Muscle layer of duodenum (tissue), 2 donors: Measurements from ENCODE around the gene YBX2.

Experiments
- H3K27ac ChIP-seq: one replicate; pipeline ENCODE4 v1.7.0; 2013; ENCODE audit warnings: mild to moderate bottlenecking, low read length
- H3K27me3 ChIP-seq: one replicate; pipeline ENCODE4 v1.7.0; 2013; ENCODE audit warnings: low read depth, mild to moderate bottlenecking, control low read depth, low read length
- H3K36me3 ChIP-seq, 2 donors: one replicate each; pipeline ENCODE4 v1.7.0; 2013; ENCODE audit warnings: low read length in 2 of 2, control low read depth in 1 of 2, mild to moderate bottlenecking in 1 of 2; ENCODE audit not compliant: insufficient read depth in 2 of 2, control insufficient read depth in 1 of 2
- H3K4me1 ChIP-seq, 2 donors: one replicate each; pipeline ENCODE4 v1.7.0; 2013; ENCODE audit warnings: low read length in 2 of 2, mild to moderate bottlenecking in 2 of 2, control low read depth in 1 of 2, moderate library complexity in 1 of 2; ENCODE audit not compliant: insufficient read depth in 2 of 2, control insufficient read depth in 1 of 2
- H3K4me3 ChIP-seq, 2 donors: one replicate each; pipeline ENCODE4 v1.7.0; 2013; ENCODE audit warnings: low read length in 2 of 2, low read depth in 1 of 2, mild to moderate bottlenecking in 1 of 2
- H3K9me3 ChIP-seq, 2 donors: one replicate each; pipeline ENCODE4 v1.7.0; 2013; ENCODE audit warnings: low read length in 2 of 2, control low read depth in 1 of 2, mild to moderate bottlenecking in 1 of 2; ENCODE audit not compliant: control insufficient read depth in 1 of 2
- donor health status: healthy.

Gene YBX2

DNA sequence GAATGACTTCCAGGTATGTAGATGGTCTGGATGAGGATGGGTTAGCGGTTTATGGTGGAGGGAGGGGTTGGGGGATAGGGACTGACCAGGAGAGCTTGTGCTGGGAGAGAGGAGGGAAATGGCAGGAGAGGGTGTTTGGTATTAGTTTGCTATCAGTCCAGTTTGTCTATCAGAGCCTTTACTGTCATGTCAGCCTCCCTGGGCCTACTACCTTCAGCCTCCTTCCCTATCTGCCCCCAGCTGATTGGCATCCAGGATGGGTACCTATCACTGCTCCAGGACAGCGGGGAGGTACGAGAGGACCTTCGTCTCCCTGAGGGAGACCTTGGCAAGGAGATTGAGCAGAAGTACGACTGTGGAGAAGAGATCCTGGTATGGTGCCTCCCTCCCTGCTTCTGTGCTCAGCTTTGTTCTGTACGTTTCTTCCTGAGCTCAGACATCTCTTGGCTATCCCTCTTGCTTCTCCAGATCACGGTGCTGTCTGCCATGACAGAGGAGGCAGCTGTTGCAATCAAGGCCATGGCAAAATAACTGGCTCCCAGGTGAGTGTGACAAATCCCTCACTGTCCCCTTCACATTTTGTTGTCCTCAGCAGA lies 16.8 kb upstream of the YBX2 start:
- Histone ChIP-seq H3K36me3 (peaks cover 40 to 55% of the 10 kb centered on the region in 2 donors), H3K4me3 (no peak overlapping the region), H3K4me1 (peaks cover 21 to 56% of the 10 kb centered on the region in 2 donors), H3K27me3 (no peaks in the 10 kb centered on the region), H3K27ac (no peak overlapping the region), H3K9me3 (no peaks in the 10 kb centered on the region)

DNA sequence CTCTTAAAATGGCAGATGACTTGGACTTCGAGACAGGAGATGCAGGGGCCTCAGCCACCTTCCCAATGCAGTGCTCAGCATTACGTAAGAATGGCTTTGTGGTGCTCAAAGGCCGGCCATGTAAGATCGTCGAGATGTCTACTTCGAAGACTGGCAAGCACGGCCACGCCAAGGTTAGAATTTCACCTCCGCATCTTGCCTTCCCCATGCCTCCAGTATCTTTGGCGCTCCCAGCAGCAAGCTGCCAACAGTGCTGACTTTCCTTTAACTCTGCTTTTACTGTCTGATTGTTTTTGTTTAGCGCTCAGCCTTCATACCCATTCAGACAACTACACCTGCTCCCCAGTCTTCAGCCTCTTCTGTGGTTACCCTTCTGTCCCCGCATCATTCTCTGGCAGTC lies 15.2 kb upstream of the YBX2 start:
- peaks cover 40 to 55% of the 10 kb centered on the region in 2 donors for H3K36me3 ChIP-seq
- H3K27ac ChIP-seq: no peak overlapping the region
- H3K4me3 ChIP-seq: peak overlapping the region; percentile 91 to 93
- H3K9me3 ChIP-seq: no peaks in the 10 kb centered on the region
- no peaks in the 10 kb centered on the region for H3K27me3 ChIP-seq
- peaks cover 14 to 50% of the 10 kb centered on the region in 2 donors for H3K4me1 ChIP-seq

DNA sequence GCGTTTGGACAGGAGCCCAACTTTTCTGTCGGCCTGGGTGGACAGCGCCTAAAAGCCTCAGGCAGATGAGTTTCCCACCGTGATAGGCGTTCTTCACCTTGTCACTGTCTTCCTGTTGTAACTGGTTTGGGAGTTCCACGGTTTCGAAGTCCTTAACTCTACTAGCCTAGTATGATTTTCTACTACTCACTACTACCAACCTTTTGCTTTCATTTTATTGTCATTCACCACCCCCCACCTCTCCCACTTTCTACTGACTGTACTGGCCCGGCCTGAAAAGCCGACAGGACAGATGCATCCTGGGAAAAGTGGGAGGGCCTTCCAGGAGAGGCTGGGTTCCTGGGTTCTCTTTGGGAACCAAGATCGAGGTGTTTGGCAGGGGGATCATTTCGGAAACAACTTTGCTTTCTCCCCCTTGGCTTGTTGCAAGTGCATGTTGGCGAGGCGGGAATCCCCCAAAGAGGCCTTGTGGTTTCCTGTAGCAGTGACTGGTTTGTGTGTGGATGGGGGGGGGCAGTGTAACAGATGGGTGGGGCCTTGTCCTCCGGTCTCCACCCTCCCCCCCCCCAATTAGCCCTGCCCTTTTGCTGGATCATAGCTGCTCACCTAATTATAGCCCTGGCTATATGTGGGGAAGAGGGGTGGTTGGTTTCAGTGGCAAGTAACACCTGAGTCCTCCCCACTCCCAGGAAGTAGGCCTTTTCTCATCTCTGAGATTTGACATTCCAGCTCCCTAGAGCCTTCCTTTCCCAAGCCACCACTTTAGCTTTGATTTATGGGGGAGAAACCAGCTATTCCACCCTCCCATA lies 14.4 kb upstream of the YBX2 start:
- Histone ChIP-seq H3K27ac (peak overlapping the region; percentile 99), H3K27me3 (no peaks in the 10 kb centered on the region)

GRCh38 chr17:7307686-7308624 lies 13.5 kb upstream of the YBX2 start:
- peaks cover 28 to 45% of the 10 kb centered on the region in 2 donors for H3K36me3 ChIP-seq
- H3K27me3 ChIP-seq: no peaks in the 10 kb centered on the region
- peak overlapping the region; percentile 91 to 93 for H3K4me3 ChIP-seq
- peak overlapping the region; percentile 99 for H3K27ac ChIP-seq
- H3K9me3 ChIP-seq: no peaks in the 10 kb centered on the region
- peaks cover 9 to 33% of the 10 kb centered on the region in 2 donors for H3K4me1 ChIP-seq

More for the DNA sequence above, 14.4 kb upstream of the YBX2 start:
- Histone ChIP-seq H3K4me3 (peak overlapping the region; percentile 91 to 93), H3K9me3 (no peaks in the 10 kb centered on the region), H3K4me1 (peaks cover 9 to 42% of the 10 kb centered on the region in 2 donors), H3K36me3 (peaks cover 35 to 54% of the 10 kb centered on the region in 2 donors)

GRCh38 chr17:7306911-7307685 lies 12.7 kb upstream of the YBX2 start, which contains the start of gene EIF5A:
Gene EIF5A, plus strand, starts transcription at chr17:7307628. Its CDS starts 2,008 bp downstream, at chr17:7309636.
- Histone ChIP-seq H3K27me3 (no peaks in the 10 kb centered on the region), H3K9me3 (no peaks in the 10 kb centered on the region), H3K36me3 (peaks cover 21 to 37% of the 10 kb centered on the region in 2 donors), H3K4me3 (peak within 1 kb of the TSS; percentile 91 to 93), H3K4me1 (peaks cover 9 to 26% of the 10 kb centered on the region in 2 donors), H3K27ac (peak within 1 kb of the TSS; percentile 99)

DNA sequence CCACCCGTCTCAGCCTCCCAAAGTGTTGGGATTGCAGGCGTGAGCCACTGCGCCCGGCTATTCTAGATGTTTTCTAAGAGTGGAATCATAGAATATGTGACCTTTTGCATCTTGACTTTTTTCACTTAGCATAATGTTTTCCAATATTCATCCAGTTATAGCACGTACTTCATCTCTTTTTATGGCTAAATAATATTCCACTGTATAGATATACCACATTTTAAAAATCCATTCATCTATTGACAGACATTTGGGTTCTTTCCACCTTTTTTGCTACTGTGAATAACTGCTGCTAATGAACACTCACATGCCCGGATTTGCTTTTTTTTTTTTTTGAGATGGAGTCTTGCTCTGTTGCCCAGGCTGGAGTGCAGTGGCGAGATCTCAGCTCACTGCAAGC lies 9.7 kb upstream of the YBX2 start:
- no peak overlapping the region for H3K4me3 ChIP-seq
- no peaks in the 10 kb centered on the region for H3K9me3 ChIP-seq
- H3K27ac ChIP-seq: no peak overlapping the region
- peaks cover 1 to 7% of the 10 kb centered on the region in 2 donors for H3K4me1 ChIP-seq
- peaks cover 0 to 7% of the 10 kb centered on the region in 2 donors for H3K36me3 ChIP-seq
- H3K27me3 ChIP-seq: no peaks in the 10 kb centered on the region

GRCh38 chr17:7296189-7296861 lies 1.9 kb upstream of the YBX2 start:
- peaks cover 4 to 49% of the 10 kb centered on the region in 2 donors for H3K4me1 ChIP-seq
- peak overlapping the region in 1 of 2 donors; percentile 19 for H3K4me3 ChIP-seq
- no peaks in the 10 kb centered on the region for H3K9me3 ChIP-seq
- no peaks in the 10 kb centered on the region for H3K36me3 ChIP-seq
- peaks cover 6% of the 10 kb centered on the region for H3K27me3 ChIP-seq
- H3K27ac ChIP-seq: no peak overlapping the region

DNA sequence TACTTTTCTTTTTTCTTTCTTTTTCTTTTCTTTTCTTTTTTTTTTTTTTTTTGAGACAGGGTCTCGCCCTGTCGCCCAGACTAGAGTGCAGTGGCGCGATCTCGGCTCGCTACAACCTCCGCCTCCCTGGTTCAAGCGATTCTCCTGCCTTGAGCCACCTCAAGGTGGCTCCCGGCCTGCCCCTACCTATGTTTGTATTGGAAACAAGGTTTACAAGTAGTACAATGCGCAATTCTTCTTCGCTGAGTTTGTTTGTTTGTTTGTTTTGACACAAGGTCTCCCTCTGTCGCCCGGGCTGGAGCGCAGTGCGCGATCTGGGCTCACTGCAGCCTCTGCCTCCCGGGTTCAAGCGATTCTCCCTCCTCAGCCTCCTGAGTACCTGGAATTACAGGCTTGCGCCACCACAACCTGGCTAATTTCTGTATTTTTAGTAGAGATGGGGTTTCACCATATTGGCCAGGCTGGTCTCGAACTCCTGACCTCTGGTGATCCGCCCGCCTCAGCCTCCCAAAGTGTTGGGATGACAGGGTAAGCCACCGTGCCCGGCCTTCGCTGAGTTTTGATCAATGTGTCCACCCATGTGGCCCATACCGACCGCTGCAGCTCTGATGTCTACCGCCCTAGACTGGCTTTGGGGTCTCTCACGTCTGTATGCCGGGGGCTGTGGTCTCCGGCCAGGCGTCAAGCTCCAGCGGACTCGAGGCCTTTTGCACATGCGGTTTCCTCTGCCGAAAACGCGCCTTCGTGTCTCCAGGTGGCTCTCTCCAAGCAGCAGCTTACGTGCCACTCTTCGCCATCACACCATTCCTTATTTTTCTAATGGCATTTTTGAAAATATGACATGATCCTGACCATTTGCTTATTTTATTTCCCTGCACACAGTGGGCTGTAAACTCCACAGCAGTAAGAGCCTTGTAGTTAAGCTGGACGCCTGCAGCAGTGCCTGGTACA lies 1.1 kb upstream of the YBX2 start:
- H3K36me3 ChIP-seq: no peaks in the 10 kb centered on the region
- peaks cover 4 to 49% of the 10 kb centered on the region in 2 donors for H3K4me1 ChIP-seq
- peaks cover 6% of the 10 kb centered on the region for H3K27me3 ChIP-seq
- no peaks in the 10 kb centered on the region for H3K9me3 ChIP-seq
- peak overlapping the region in 1 of 2 donors; percentile 49 for H3K4me3 ChIP-seq
- H3K27ac ChIP-seq: no peak overlapping the region

- H3K36me3 ChIP-seq: no peaks in the 10 kb centered on the region
- H3K27ac ChIP-seq: no peak overlapping the region
- H3K4me1 ChIP-seq: peaks cover 4 to 49% of the 10 kb centered on the region in 2 donors
- H3K9me3 ChIP-seq: no peaks in the 10 kb centered on the region
- peaks cover 6% of the 10 kb centered on the region for H3K27me3 ChIP-seq
- H3K4me3 ChIP-seq: peak overlapping the region in 1 of 2 donors; percentile 49
Measured at GRCh38 chr17:7293816-7294613, 424 bp downstream of the YBX2 start.
